CD4-positive, alpha-beta T cell (primary cell): Measurements from ENCODE around the gene KCNN4. TPM values are rescaled to one million over a fixed set of nuclear protein-coding genes. Genes with fewer than 3 reads are reported as not detected.

Experiments used
- ATAC-seq: fragments of 200-7000 bp; cut with Tn5 transposase; one replicate; pipeline ENCODE4 v1.10.0; 2022; ENCODE audit warnings: mild to moderate bottlenecking; ENCODE audit not compliant: poor library complexity
- CTCF ChIA-PET: fragments of 350-600 bp; sonication (Branson Sonifier 250); formaldehyde crosslinking; loops from one replicate; lab custom pipeline; 2021; ENCODE audit warnings: antibody characterized with exemption, inconsistent platforms; lab: Charles Lee
- POLR2A ChIA-PET: fragments of 350-600 bp; sonication (Branson Sonifier 250); formaldehyde crosslinking; loops from one replicate; lab custom pipeline; 2021; ENCODE audit warnings: antibody characterized with exemption, inconsistent platforms; lab: Charles Lee
- DNase-seq, 14 experiments: peaks; one replicate each; pipeline ENCODE4 v3.0.0-alpha.2; 2013 to 2020; ENCODE audit warnings: mixed read lengths in 2 of 14
- H3K27ac ChIP-seq, 2 donors: one replicate each; pipeline versions ENCODE4 v1.5.1 to v1.7.0; 2013; ENCODE audit warnings: low read length in 2 of 2, low read depth in 1 of 2, mild to moderate bottlenecking in 1 of 2
- H3K27me3 ChIP-seq, 2 experiments: 1 replicate in 1 of 2; 2 replicates in 1 of 2; pipeline versions ENCODE4 v1.6.1 to v1.7.0; 2013; ENCODE audit warnings: low read length in 2 of 2, control low read depth in 1 of 2, mild to moderate bottlenecking in 1 of 2, moderate library complexity in 1 of 2; ENCODE audit not compliant: insufficient read depth in 2 of 2, control insufficient read depth in 1 of 2
- H3K36me3 ChIP-seq: one replicate; pipeline ENCODE4 v1.6.1; 2013; ENCODE audit warnings: low read length, control low read depth; ENCODE audit not compliant: insufficient read depth
- H3K4me1 ChIP-seq: one replicate; pipeline ENCODE4 v1.6.1; 2013; ENCODE audit warnings: low read length, control low read depth; ENCODE audit not compliant: insufficient read depth
- H3K4me3 ChIP-seq: one replicate; pipeline ENCODE4 v1.5.1; 2013; ENCODE audit warnings: mild to moderate bottlenecking, low read length, moderate library complexity
- H3K9me3 ChIP-seq, 2 experiments: 1 replicate in 1 of 2; 2 replicates in 1 of 2; pipeline versions ENCODE4 v1.6.1 to v1.7.0; 2013; ENCODE audit warnings: low read length in 2 of 2, mild to moderate bottlenecking in 2 of 2, control low read depth in 1 of 2, moderate library complexity in 1 of 2; ENCODE audit not compliant: control insufficient read depth in 1 of 2, insufficient read depth in 1 of 2
- H3K27ac Mint-ChIP-seq: one replicate; pipeline ENCODE4 v1.8.0; 2020; ENCODE audit warnings: mixed read lengths
- H3K27me3 Mint-ChIP-seq: one replicate; pipeline ENCODE4 v1.8.0; 2021; ENCODE audit warnings: mixed read lengths
- H3K36me3 Mint-ChIP-seq: one replicate; pipeline ENCODE4 v1.8.0; 2021; ENCODE audit warnings: low read depth, mixed read lengths
- H3K4me1 Mint-ChIP-seq: one replicate; pipeline ENCODE4 v1.8.0; 2021; ENCODE audit warnings: low read depth, mixed read lengths
- H3K4me3 Mint-ChIP-seq: one replicate; pipeline ENCODE4 v1.8.0; 2020; ENCODE audit warnings: mild to moderate bottlenecking, mixed read lengths
- H3K9me3 Mint-ChIP-seq: one replicate; pipeline ENCODE4 v1.8.0; 2020; ENCODE audit warnings: mixed read lengths
- CTCF ChIP-seq: fragments of 200-600 bp; IDR thresholded peaks from one replicate; pipeline ENCODE4 v1.8.0; 2022; ENCODE audit warnings: antibody characterized with exemption, mild to moderate bottlenecking
- intact Hi-C, 2 experiments: fragments of 100-400 bp; cut with DNase I in 1 of 2; cut with micrococcal nuclease in 1 of 2; formaldehyde crosslinking; loops; one replicate each; pipeline versions ENCODE4 v1.15.1 to v1.9.0; 2023 to 2025; cut with DNase I, micrococcal nuclease
- total RNA-seq, 174 experiments: library from RNA in 2 of 174; stranded (reverse) in 2 of 174; gene quantifications; one replicate each; pipeline ENCODE4 v1.2.3 and lab custom pipeline; 2021 to 2026

The KCNN4 gene
- total RNA-seq, 2 experiments from 2014 or later, result 9.7 to 10.4 TPM

- DNase-seq (no peak), ATAC-seq (no peak)
- CTCF ChIA-PET, result interaction anchor here (0.5 kb wide), 1 partner anchor 77 kb away, joined by 3 read pairs; no protein-coding TSS in a partner anchor
- Mint-ChIP-seq H3K4me1 (peaks cover 6% of the 10 kb centered on the region), H3K36me3 (no peaks in the 10 kb centered on the region), H3K9me3 (no peaks in the 10 kb centered on the region), H3K27me3 (peaks cover 26% of the 10 kb centered on the region), H3K4me3 (no peak within 1 kb of the TSS), H3K27ac (peak within 1 kb of the TSS; percentile 2)
- intact Hi-C loops, result loop anchor here in 1 of 2 experiments (10.0 kb wide), 1 partner anchor 368 kb away; no protein-coding TSS in a partner anchor
- TF ChIP-seq CTCF, result no peak
- H3K27ac ChIP-seq, result no peak within 1 kb of the TSS
- H3K36me3 ChIP-seq, result no peaks in the 10 kb centered on the region
- H3K27me3 ChIP-seq, result no peaks in the 10 kb centered on the region
- H3K4me3 ChIP-seq, result no peak within 1 kb of the TSS
- peaks cover 0 to 6% of the 10 kb centered on the region in 2 experiments for H3K9me3 ChIP-seq
- H3K4me1 ChIP-seq, result peaks cover 13% of the 10 kb centered on the region
- POLR2A ChIA-PET, result no interaction called here
Observed at GRCh38 chr19:43802216-43802951, 21.6 kb upstream of the KCNN4 start, which contains the start of gene LYPD5. TSS of gene LYPD5 (minus strand) at chr19:43802447. CDS start at chr19:43802380, 67 bp downstream.

GRCh38 chr19:43799502-43800142 is 18.8 kb upstream of the KCNN4 start:
- ATAC-seq (no peak), DNase-seq (no peak)
- Mint-ChIP-seq H3K27me3 (peaks cover 41% of the 10 kb centered on the region), H3K4me1 (peaks cover 6% of the 10 kb centered on the region), H3K36me3 (no peaks in the 10 kb centered on the region), H3K9me3 (no peaks in the 10 kb centered on the region), H3K27ac (no peak overlapping the region), H3K4me3 (peak overlapping the region; percentile 63)
- POLR2A ChIA-PET, result interaction anchor here (1.1 kb wide), 1 partner anchor 204 kb away, joined by 3 read pairs; the partner anchor contains the start of genes IRGQ and ZNF576
- Histone ChIP-seq H3K36me3 (no peaks in the 10 kb centered on the region), H3K27ac (no peak overlapping the region), H3K4me3 (no peak overlapping the region), H3K27me3 (no peaks in the 10 kb centered on the region), H3K4me1 (peaks cover 13% of the 10 kb centered on the region), H3K9me3 (peaks cover 0 to 6% of the 10 kb centered on the region in 2 experiments)
- CTCF ChIA-PET, result interaction anchor here (0.7 to 1.3 kb wide), 2 partner anchors 10 to 55 kb away, joined by 3 to 4 read pairs; no protein-coding TSS in a partner anchor
- intact Hi-C loops, result loop anchor here in 1 of 2 experiments (10.0 kb wide), 1 partner anchor 365 kb away; no protein-coding TSS in a partner anchor
- TF ChIP-seq CTCF, result no peak

- no peaks in the 10 kb centered on the region for H3K9me3 Mint-ChIP-seq
- POLR2A ChIA-PET, result interaction anchor here (1.1 kb wide), 1 partner anchor 203 kb away, joined by 3 read pairs; the partner anchor contains the start of genes IRGQ and ZNF576
- peak overlapping the region; percentile 59 for H3K4me3 ChIP-seq
- H3K4me3 Mint-ChIP-seq, result peak overlapping the region; percentile 79
- DNase-seq (peak in 12 of 14 experiments; percentile 33 to 80 (median 58)), ATAC-seq (peak; percentile 89)
- TF ChIP-seq CTCF, result no peak
- peaks cover 0 to 6% of the 10 kb centered on the region in 2 experiments for H3K9me3 ChIP-seq
- intact Hi-C loops, result no loop called here
- no peaks in the 10 kb centered on the region for H3K36me3 Mint-ChIP-seq
- no peak overlapping the region for H3K27ac Mint-ChIP-seq
- peaks cover 44% of the 10 kb centered on the region for H3K27me3 Mint-ChIP-seq
- H3K27ac ChIP-seq, result no peak overlapping the region
- peaks cover 0 to 3% of the 10 kb centered on the region in 2 experiments for H3K27me3 ChIP-seq
- H3K4me1 Mint-ChIP-seq, result peaks cover 6% of the 10 kb centered on the region
- no peaks in the 10 kb centered on the region for H3K36me3 ChIP-seq
- peaks cover 13% of the 10 kb centered on the region for H3K4me1 ChIP-seq
- CTCF ChIA-PET, result no interaction called here
Observed at GRCh38 chr19:43798546-43799409, 18.0 kb upstream of the KCNN4 start.
